Mesothelial cell of epicardium (in vitro differentiated cells): ENCODE measurements around the gene NMNAT1. TPM values are rescaled to one million over a fixed set of nuclear protein-coding genes. Genes with fewer than 3 reads are reported as not detected.
A peak's percentile ranks its signal among the peaks of the same experiment; 100 is the strongest.

Source experiments
- DNase-seq, 2 experiments: peaks; one replicate each; pipeline ENCODE4 v3.0.0; 2021; ENCODE audit warnings: low spot score in 2 of 2; ENCODE audit not compliant: unreplicated experiment in 2 of 2
- H3K27ac Mint-ChIP-seq: 2 replicates; pipeline ENCODE4 v1.8.0; 2021; ENCODE audit warnings: mixed read lengths
- H3K27me3 Mint-ChIP-seq: 2 replicates; pipeline ENCODE4 v1.8.0; 2021; ENCODE audit warnings: low read depth, mixed read lengths
- H3K36me3 Mint-ChIP-seq: 2 replicates; pipeline ENCODE4 v1.8.0; 2021; ENCODE audit warnings: mixed read lengths
- H3K4me1 Mint-ChIP-seq: 2 replicates; pipeline ENCODE4 v1.8.0; 2021; ENCODE audit warnings: mixed read lengths
- H3K4me3 Mint-ChIP-seq: 2 replicates; pipeline ENCODE4 v1.8.0; 2021; ENCODE audit warnings: mild to moderate bottlenecking, moderate library complexity, mixed read lengths
- H3K9me3 Mint-ChIP-seq: 2 replicates; pipeline ENCODE4 v1.8.0; 2021; ENCODE audit warnings: mixed read lengths
- total RNA-seq: library from RNA; stranded (reverse); gene quantifications from 3 replicates; pipeline ENCODE4 v1.2.1, GENCODE V29; 2021
- TF ChIP-seq, protein P1 (sequence below): fragments of 200-600 bp; sonication (generic); IDR thresholded peaks from one replicate; pipeline ENCODE4 v1.5.0; 2021; ENCODE audit warnings: antibody characterized with exemption; ENCODE audit not compliant: unreplicated experiment

The NMNAT1 gene
- total RNA-seq, 1 donor from 2014 or later: 11.3 TPM

DNA sequence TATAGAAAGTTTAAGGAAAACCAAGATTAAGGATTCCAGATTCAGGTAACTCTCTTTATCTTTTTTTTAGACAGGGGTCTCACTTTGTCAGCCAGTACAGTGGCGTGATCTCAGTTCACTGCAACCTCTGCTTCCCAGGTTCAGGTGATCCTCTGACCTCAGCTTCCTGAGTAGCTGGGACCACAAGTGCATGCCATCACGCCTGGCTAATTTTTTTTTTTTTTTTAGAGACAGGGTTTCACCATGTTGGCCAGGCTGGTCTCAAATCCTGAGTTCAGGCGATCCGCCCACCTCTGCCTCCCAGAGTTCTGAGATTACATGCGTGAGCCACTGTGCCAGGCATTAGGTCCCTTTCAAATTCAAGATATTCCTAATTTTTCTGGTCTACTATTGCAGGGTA, 16.0 kb upstream of the NMNAT1 start:
- Mint-ChIP-seq H3K27me3 (no peaks in the 10 kb centered on the region), H3K27ac (no peak overlapping the region), H3K4me1 (peaks cover 5% of the 10 kb centered on the region)

DNA sequence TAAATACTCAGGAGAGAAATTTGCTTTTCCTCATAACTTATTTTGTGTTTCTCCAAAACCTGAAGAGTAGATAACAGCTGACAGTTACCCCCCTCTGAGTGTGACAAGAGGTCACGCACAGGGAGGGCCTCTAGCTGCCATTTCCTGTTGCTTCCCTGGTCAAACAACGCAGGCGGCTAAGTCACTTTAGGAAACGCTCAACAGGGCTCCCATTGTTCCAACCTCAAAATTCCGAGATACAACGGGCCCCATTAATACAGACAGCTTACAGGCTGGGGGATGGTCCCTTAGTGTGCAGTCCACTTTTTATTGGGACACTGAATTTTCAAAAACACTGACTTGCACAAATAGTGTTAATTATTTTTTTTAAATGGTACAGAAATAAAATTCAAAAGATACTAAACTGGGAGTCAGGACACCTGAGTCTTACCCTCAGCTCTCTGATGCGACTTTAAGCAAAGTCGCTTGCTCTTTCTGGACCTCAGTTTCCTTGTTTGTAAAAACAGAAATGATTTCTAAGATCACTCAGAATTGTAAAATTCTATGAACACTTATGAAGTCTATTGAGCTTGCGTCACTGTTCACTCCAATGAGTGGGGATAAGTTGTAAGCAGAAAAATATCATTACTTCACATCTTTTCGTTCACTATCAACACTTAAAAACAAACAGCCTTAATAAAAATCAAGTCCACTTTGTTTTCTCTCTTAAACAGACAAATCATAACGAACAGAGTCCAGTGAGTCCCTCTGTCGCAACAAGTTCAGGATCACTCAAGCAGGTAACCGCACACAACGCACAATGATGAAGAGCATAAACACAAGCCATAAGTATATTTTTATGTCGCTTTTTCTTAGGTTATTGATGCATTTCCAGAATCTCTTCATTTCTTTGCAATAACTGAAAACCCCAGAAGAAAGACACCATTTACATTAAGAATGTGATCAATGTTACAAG, 13.6 kb upstream of the NMNAT1 start:
- no peak overlapping the region for H3K4me3 Mint-ChIP-seq
- no peaks in the 10 kb centered on the region for H3K9me3 Mint-ChIP-seq
- H3K4me1 Mint-ChIP-seq: peaks cover 5% of the 10 kb centered on the region
- no peak overlapping the region for H3K27ac Mint-ChIP-seq
- no peak for DNase-seq
- no peaks in the 10 kb centered on the region for H3K27me3 Mint-ChIP-seq
- TF ChIP-seq, protein P1, sequence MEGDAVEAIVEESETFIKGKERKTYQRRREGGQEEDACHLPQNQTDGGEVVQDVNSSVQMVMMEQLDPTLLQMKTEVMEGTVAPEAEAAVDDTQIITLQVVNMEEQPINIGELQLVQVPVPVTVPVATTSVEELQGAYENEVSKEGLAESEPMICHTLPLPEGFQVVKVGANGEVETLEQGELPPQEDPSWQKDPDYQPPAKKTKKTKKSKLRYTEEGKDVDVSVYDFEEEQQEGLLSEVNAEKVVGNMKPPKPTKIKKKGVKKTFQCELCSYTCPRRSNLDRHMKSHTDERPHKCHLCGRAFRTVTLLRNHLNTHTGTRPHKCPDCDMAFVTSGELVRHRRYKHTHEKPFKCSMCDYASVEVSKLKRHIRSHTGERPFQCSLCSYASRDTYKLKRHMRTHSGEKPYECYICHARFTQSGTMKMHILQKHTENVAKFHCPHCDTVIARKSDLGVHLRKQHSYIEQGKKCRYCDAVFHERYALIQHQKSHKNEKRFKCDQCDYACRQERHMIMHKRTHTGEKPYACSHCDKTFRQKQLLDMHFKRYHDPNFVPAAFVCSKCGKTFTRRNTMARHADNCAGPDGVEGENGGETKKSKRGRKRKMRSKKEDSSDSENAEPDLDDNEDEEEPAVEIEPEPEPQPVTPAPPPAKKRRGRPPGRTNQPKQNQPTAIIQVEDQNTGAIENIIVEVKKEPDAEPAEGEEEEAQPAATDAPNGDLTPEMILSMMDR: no peak
- H3K36me3 Mint-ChIP-seq: peaks cover 16% of the 10 kb centered on the region

More for the DNA sequence above, 16.0 kb upstream of the NMNAT1 start:
- no peaks in the 10 kb centered on the region for H3K9me3 Mint-ChIP-seq
- H3K4me3 Mint-ChIP-seq: no peak overlapping the region
- no peak for DNase-seq
- TF ChIP-seq, protein P1: no peak
- H3K36me3 Mint-ChIP-seq: peaks cover 8% of the 10 kb centered on the region

DNA sequence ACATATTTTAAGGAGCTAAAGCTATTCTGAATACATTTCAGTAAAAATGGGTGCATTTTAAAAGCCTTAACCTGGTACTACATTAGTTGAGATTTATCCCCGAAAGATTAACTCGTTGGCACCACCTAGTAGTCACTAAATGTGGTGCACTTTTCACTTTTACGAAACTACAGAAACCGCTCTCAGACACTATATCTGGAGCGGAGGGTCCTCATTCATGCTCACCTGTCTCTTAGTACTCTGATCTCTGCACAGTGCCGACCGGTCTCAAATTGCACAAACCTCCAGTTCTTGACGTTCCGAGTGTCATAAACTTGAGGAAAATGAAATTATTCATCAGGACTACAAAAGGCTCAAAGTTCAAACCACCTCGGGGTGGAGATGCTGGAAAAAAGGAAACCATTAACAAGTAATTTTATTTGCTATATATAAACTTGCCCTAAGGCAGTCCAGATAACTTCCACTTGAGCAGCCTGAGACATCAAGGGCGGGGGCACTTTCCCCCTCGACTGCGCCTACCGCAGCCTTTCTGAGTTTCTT, 806 bp upstream of the NMNAT1 start:
- Mint-ChIP-seq H3K27me3 (no peaks in the 10 kb centered on the region), H3K4me3 (peak overlapping the region; percentile 92), H3K4me1 (peaks cover 10% of the 10 kb centered on the region), H3K36me3 (peaks cover 11% of the 10 kb centered on the region), H3K9me3 (no peaks in the 10 kb centered on the region), H3K27ac (peak overlapping the region; percentile 98)
- TF ChIP-seq, protein P1: peak; percentile 57
- DNase-seq: no peak

DNA sequence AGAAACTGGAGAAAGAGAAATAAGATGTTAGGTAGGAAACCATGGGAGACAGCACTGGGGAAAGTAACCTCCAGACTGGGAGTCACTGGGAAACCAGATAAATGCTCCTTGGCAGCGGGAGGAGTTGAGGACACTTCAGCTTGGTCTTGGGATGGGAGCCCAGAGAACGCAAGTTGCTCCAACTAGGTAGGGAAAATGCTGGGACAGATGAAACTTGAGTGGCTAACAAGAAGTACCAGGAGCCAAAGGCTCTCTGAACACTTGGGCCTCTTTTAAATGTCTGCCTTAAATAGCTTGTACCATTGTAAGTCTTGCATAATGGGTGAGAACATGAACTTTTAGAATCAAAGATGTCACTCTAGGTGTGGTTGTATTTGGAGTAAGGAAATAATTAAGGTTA, 3.0 kb downstream of the NMNAT1 start:
- H3K27me3 Mint-ChIP-seq: no peaks in the 10 kb centered on the region
- no peaks in the 10 kb centered on the region for H3K9me3 Mint-ChIP-seq
- H3K36me3 Mint-ChIP-seq: peaks cover 8% of the 10 kb centered on the region

DNA sequence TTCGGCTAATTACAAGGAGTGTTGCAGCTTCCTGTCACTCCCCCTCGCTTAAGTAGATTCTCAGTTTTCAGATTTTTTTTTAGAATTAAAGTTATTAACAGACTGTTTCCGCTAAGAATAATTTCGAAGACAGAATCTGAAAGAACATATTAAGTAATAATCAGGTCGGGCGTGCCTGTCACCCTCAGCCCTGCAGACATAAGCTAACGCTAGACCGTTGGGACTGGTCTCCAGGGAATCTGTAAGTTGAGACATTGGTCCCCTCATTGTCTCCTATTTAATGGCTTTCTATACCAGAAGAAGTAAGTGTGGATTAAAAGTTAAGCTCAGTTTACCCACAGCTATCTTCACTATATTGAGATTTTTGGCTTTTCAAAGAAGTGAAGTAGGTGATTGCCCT, 14.5 kb downstream of the NMNAT1 start:
- DNase-seq: no peak
- TF ChIP-seq, protein P1: no peak
- Mint-ChIP-seq H3K27ac (no peak overlapping the region), H3K4me1 (peaks cover 9% of the 10 kb centered on the region), H3K27me3 (no peaks in the 10 kb centered on the region), H3K4me3 (no peak overlapping the region), H3K36me3 (no peaks in the 10 kb centered on the region), H3K9me3 (no peaks in the 10 kb centered on the region)

More for the DNA sequence above, 3.0 kb downstream of the NMNAT1 start:
- TF ChIP-seq, protein P1: no peak
- no peak overlapping the region for H3K27ac Mint-ChIP-seq
- DNase-seq: no peak
- no peak overlapping the region for H3K4me3 Mint-ChIP-seq
- peaks cover 15% of the 10 kb centered on the region for H3K4me1 Mint-ChIP-seq
